KOPT-K1 (cell line): ENCODE data around the gene FRMD4A.
"Not testable (repeated sequence)": the region's sequence is repeated elsewhere in the genome, so short reads cannot be mapped to it uniquely, and the experiment has no call there.

ENCODE experiments used
- H3K27ac ChIP-seq: fragments of 200-600 bp; sonication (generic); 2 replicates; pipeline ENCODE4 v1.5.1; 2016; ENCODE audit warnings: antibody characterized with exemption, mild to moderate bottlenecking, low read depth, low read length; ENCODE audit not compliant: poor library complexity, severe bottlenecking
- H3K36me3 ChIP-seq: fragments of 200-600 bp; sonication (generic); 2 replicates; pipeline ENCODE4 v1.5.1; 2017; ENCODE audit warnings: antibody characterized with exemption, mild to moderate bottlenecking, low read length, moderate library complexity; ENCODE audit not compliant: insufficient read depth
- H3K9me3 ChIP-seq: fragments of 200-600 bp; sonication (generic); 2 replicates; pipeline ENCODE4 v1.5.1; 2017; ENCODE audit warnings: antibody characterized with exemption, low read length, mild to moderate bottlenecking; ENCODE audit not compliant: insufficient read depth, poor library complexity, severe bottlenecking

Gene FRMD4A

DNA sequence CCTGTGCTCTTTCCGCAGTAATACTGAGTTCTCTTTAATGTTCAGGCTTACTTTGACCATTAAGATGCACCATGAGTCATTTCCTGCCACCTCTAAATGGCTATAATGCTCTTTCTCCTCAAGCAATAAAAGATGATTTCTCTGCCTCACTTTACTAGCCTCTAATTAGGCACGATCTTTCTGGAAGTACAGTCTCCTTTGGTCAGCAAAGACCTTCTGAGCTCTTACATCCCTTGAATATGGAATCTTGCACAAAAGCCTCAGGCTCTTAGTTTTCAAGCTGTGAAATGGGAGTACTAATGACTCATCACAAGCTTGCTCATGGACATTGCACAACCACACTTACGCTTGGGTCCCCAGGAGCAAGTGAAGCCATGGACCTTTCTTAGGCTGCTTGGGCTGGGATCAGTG lies 85.9 kb downstream of the FRMD4A start:
- Histone ChIP-seq H3K36me3 (no peaks in the 10 kb centered on the region), H3K9me3 (no peaks in the 10 kb centered on the region), H3K27ac (no peak overlapping the region)

DNA sequence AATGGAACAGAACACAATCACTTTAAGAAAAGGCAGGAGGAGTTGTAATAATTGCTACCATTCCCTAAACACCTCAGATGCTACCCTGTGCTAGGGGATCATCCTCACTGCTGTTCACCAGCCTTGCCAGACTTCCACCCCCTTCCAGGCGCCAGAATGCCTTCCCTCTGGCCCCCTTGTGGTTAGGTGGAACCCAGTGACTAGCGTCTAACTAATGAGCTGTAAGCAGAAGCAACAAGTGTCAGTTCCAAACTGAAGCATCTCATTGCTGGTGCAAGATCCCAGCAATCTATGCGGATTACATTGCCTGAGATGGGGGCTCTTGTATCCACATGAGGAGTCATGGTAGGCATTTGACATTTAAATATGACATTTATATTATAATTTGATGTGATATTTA lies 86.6 kb downstream of the FRMD4A start:
- H3K9me3 ChIP-seq, result no peaks in the 10 kb centered on the region
- H3K36me3 ChIP-seq, result no peaks in the 10 kb centered on the region
- H3K27ac ChIP-seq, result no peak overlapping the region

DNA sequence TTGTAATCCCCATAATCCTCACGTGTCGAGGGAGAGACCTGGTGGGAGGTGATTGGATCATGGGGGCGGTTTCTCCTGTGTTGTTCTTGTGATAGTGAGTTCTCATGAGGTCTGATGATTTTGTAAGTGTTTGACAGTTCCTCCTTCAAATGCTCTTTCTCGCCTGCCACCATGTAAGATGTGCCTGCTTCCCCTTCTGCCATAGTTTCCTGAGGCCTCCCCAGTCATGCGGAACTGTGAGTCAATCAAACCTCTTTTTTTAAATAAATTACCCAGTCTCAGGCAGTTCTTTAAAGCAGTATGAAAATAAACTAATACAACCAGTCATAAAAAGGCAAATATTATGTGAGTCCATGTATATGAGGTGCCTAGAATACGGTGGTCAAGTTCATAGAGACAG lies 87.5 kb downstream of the FRMD4A start:
- Histone ChIP-seq H3K9me3 (no peaks in the 10 kb centered on the region), H3K36me3 (no peaks in the 10 kb centered on the region), H3K27ac (no peak overlapping the region)

DNA sequence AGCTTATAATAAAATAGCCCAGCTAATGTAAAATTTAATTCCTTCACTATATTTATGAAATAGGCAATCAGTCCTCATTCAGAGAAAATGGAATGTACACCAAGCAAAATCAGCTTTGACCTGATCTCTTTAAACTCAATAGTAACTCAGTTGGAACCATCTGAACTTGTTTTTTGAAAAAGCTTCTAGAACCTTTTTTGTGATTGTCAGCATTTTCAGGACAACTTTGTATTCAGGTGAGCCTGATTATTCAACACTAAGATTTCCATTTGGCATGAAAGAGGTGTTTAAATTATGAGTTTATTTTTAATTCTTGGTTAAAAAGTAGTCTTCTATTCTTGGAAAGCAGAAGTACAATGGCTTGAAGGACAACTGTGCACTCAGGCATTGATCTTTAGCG lies 89.5 kb downstream of the FRMD4A start:
- Histone ChIP-seq H3K27ac (no peak overlapping the region), H3K36me3 (no peaks in the 10 kb centered on the region), H3K9me3 (no peaks in the 10 kb centered on the region)

DNA sequence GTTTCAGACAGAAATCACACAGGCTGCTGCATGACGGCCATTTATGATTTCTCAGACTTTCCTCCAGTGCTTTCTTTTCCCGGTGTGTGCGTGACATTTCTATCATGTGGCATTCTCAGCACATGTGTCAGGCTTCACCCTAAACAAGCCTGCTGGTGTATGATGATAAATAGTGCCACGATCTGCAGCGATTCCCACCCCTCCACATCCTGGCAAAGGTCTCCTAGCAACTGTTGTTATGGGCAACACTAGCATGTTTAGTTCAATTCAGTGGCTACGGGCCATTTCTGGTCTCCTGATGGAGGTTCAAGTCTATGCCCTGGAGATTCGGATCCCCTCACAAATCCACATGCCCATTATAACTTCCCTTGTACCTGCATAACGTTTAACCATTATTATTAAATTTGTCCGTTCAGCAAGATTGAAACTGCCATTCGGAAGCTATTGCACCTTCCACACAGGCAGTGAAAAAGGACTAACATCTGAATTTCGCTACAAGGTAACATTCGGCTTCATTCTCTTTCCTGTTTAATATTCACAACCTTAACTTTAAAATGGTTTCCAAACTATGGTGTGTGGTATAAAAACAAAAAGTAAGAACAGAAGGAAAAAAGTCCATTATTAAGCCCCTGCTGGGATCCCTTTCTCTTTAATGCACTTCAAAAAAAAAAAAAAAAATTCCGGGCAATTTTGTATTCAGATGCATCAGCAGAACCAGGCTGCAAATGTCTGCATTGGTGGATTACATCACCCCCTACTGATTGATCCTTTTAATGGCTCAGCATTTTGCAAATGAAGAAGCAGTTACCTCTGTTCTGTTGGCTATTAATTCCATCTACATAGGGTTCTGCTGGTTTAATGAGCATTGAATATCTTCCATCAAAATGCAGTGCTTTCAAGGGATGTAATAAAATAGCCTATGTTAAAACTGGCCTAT lies 90.2 kb downstream of the FRMD4A start:
- Histone ChIP-seq H3K36me3 (no peaks in the 10 kb centered on the region), H3K9me3 (no peaks in the 10 kb centered on the region), H3K27ac (no peak overlapping the region)

DNA sequence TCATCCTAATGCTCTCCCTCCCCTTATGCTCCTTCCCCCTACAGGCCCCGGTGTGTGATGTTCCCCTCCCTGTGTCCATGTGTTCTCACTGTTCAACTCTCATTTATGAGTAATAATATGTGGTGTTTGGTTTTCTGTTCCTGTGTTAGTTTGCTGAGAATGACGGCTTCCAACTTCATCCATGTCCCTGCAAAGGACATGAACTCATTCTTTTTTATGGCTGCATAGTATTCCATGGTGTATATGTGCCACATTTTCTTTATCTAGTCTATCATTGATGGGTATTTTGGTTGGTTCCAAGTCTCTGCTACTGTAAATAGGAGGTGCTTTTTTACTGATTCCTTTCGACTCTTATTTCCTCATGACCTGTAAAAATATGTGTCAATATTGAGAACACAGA lies 92.1 kb downstream of the FRMD4A start:
- H3K27ac ChIP-seq, H3K36me3 ChIP-seq: not testable (repeated sequence)

DNA sequence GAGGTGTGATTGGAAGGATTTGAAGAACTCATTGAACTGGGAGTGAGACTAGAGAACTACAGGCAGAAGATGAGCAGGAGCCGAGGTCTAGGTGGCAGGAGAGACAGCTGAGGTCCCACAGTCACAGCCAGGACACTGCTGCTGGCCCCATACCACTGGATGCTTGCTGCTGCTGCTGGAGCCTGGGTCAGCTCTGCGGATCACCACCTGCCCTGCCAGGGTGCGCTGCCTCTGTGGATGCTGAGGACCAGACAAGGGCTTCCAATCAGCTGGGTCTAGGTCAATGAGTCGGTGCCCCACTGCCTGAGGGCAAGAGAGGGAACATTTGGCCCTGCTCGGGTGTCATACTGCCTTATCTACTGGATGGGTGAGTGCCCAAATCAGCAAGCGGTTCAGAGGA lies 94.4 kb downstream of the FRMD4A start:
- no peak overlapping the region for H3K27ac ChIP-seq

More for the DNA sequence above, 92.1 kb downstream of the FRMD4A start:
- not testable (repeated sequence) for H3K9me3 ChIP-seq

DNA sequence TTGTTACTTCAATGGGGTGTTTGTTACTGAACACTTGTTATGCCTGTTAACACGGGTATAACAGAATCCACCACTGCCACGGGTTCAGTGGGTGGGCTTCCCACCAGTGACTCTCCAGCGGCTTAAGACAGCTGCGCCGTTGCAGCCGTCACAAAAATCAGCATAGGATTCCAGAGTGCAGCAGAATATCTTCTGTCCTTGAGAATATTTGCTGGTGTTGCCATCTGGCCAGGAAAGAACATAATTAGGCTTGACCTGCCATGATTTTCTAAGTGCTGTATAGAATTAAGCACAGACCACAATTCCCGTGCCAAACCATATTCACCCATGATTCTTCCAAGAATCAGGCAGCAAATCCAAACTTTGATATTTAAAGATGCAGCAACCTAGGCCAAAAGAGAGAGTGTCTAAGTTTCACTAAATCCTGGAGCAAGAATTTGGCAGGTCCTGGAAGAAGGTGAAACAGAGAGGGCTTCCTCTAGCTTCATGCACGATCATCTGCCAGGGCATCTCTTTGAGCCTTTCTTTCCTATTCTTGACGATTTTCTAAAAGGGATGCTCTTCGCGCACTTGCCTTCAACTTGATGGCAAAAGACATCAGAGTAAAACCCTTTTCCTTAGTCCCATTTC lies 95.0 kb downstream of the FRMD4A start:
- Histone ChIP-seq H3K9me3 (no peaks in the 10 kb centered on the region), H3K27ac (no peak overlapping the region), H3K36me3 (no peaks in the 10 kb centered on the region)

More for the DNA sequence above, 94.4 kb downstream of the FRMD4A start:
- Histone ChIP-seq H3K9me3 (no peaks in the 10 kb centered on the region), H3K36me3 (no peaks in the 10 kb centered on the region)

DNA sequence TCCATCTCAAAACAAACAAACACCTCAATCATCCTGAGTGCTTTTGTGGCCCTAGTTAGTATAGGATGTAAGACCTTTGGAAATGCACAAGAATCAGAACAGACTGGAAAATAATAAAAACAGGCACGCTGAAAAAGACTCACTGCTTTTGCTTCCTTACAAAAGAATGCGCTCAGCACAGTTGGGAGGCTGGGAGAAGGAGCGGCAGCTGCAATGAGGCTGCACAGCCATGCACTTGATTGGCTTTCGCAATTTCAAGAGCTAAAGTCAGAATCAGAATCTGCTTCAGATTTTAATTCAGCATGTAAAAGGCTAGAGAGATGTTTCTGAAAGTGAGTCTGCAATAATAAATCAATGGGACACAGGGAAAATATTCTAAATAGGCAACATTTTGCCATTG lies 97.2 kb downstream of the FRMD4A start:
- Histone ChIP-seq H3K9me3 (no peaks in the 10 kb centered on the region), H3K36me3 (no peaks in the 10 kb centered on the region), H3K27ac (no peak overlapping the region)

DNA sequence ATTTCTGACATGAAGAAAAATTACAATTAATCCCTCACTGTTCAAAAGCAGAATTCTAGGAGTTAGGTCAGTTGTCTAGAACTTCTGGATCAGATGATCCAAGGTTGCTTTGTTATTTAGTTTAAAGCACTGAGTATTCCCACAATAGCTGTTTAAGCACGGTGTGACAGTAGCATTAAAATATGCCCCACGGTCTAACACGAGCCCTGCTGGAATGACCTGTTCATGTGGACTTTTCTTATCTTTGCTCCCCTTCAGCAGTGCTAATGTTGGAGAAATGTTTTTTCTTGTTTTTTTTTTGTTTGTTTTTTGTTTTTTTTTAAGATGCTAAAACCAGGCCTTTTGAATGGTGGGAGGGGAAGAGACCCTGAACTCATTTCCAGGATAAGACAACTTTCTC lies 101.9 kb downstream of the FRMD4A start:
- not testable (repeated sequence) for H3K27ac ChIP-seq, H3K9me3 ChIP-seq, H3K36me3 ChIP-seq

DNA sequence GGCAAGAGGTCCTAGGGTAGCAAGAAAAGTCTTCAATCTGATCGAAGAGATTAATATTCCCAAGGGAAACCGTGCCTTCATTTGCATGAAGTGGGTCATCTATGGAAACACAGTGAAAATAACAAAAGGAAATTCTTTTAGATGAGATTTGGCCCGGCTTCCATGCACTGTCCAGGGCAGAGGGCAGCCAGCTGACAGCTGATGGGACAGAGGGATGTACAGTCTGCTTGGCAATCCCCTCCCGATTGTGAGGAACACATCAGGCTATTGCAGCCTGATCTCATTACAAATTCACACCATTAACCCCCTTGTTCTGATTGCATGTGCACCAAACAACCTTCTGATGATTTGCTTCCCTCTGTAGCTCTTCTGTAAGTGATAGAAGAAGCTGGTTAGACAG lies 105.3 kb downstream of the FRMD4A start:
- no peaks in the 10 kb centered on the region for H3K36me3 ChIP-seq
- H3K27ac ChIP-seq, result no peak overlapping the region
- no peaks in the 10 kb centered on the region for H3K9me3 ChIP-seq

DNA sequence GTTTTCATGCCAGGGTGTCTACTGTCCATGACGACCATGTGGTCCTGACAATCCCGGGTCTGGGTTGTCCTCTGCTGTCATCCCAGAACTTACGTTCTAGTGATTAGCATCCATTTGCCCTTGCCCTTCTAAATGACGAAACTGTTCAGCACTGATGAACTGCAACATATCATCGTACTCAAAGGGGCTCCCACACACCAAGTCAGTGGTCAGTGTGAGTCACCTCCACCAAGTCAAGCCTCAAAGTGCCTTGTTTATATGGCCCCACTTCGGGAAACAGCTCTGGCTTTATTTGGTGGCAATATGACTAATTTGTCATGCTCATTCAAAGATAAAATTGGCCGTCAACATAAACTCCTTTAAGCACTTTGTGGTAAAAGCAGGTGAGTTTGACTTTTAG lies 110.7 kb downstream of the FRMD4A start:
- no peak overlapping the region for H3K27ac ChIP-seq
- H3K36me3 ChIP-seq, result no peaks in the 10 kb centered on the region
- H3K9me3 ChIP-seq, result no peaks in the 10 kb centered on the region

DNA sequence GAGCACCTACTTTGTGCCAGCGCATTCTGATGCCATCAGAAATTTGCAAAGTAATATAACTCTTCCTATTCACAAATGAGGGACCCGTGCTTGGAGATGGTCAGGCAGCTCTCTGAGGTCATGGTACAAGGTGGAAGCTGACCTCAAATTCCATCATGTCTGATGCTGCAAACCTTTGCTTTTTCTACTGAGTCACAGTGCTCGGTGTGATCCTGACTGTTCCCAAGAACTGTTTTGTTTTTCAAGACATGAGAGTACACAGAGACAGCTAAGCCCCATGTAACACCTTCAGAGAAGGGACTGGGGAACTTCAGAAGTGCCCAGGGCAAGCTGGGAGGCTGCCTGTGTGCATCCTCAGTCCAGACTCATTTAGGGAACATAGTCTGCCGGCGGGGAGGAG lies 111.3 kb downstream of the FRMD4A start:
- H3K36me3 ChIP-seq, result no peaks in the 10 kb centered on the region
- no peaks in the 10 kb centered on the region for H3K9me3 ChIP-seq
- H3K27ac ChIP-seq, result no peak overlapping the region

DNA sequence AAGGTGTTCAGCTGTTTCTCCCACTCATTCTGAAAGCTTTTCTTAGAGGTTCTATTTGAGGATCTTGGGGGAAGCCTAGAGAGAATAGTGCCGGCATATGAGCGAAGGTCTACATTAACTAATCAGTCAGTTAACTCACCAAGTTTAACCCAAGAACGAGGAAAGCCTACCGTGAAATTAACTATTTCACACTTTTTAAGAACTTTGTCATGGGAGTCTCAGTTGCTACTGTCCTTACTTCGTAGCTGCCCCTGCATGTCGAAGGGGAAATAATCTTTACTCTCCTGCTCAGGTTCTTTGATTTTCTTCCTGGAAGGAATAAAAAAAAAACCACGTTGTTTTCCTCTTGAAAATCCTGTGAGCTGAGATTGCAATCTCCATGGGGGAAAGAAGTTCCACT lies 115.1 kb downstream of the FRMD4A start:
- H3K9me3 ChIP-seq, result no peaks in the 10 kb centered on the region
- H3K27ac ChIP-seq, result no peak overlapping the region
- no peaks in the 10 kb centered on the region for H3K36me3 ChIP-seq

DNA sequence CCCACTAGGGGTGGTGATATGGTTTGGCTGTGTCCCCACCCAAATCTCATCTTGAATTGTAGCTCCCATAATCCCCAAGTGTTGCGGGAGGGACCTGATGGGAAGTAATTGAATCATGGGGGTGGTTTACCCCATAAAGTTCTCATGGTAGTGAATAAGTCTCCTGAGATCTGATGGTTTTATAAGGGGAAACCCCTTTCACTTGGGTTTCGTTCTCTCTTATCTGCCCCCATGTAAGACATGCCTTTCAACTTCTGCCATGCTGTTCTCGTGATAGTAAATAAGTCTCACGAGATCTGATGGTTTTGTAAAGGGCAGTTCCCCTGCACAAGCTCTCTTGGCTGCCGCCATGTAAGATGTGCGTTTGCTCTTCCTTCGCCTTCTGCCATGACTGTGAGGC lies 117.0 kb downstream of the FRMD4A start:
- H3K9me3 ChIP-seq, H3K36me3 ChIP-seq, H3K27ac ChIP-seq: not testable (repeated sequence)

DNA sequence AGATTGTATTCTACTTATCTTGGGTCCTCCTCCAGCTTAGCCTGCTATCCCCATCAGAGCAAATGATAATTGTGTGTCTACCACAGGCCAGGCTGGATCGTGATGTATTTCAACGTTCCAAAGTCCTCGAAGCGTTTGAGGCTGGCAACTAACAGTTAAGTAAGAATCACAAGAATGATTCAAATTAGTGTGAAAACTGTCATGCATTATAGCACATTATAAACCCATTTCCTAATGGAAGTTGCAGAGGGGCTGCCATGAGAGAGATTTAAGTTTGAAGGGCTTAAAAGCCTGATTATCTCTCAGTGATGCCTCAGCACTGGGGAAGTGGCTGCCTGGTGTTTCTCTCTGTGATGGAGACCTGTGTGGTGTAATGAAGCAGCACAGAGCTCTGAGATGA lies 119.1 kb downstream of the FRMD4A start:
- Histone ChIP-seq H3K27ac (no peak overlapping the region), H3K9me3 (no peaks in the 10 kb centered on the region), H3K36me3 (no peaks in the 10 kb centered on the region)
